Fibroblast of the aortic adventitia (primary cell): ENCODE measurements around the gene DUSP16. TPM values are rescaled to one million over a fixed set of nuclear protein-coding genes. Genes with fewer than 3 reads are reported as not detected.
A peak's percentile ranks its signal among the peaks of the same experiment; 100 is the strongest.

Source experiments
- DNase-seq: peaks from one replicate; pipeline ENCODE4 v3.0.0-alpha.2; 2010; ENCODE audit warnings: low read depth
- H3K4me3 ChIP-seq: 2 replicates; pipeline ENCODE4 v1.5.1; 2011; ENCODE audit warnings: low read depth, mild to moderate bottlenecking, control low read depth, low read length, moderate library complexity
- total RNA-seq: library from RNA; depleted of rRNA; stranded (reverse); fragments of >200 nt; gene quantifications from 2 replicates; pipeline ENCODE4 v1.2.3, GENCODE V29; 2012; ENCODE audit warnings: low replicate concordance
- TF ChIP-seq, protein P1 (sequence below): IDR thresholded peaks from 2 replicates; pipeline ENCODE4 v1.5.1; 2011; ENCODE audit warnings: mild to moderate bottlenecking, low read length, control low read depth, inconsistent platforms; ENCODE audit not compliant: insufficient read depth

The DUSP16 gene
- total RNA-seq, 1 donor, result 6.8 TPM

DNA sequence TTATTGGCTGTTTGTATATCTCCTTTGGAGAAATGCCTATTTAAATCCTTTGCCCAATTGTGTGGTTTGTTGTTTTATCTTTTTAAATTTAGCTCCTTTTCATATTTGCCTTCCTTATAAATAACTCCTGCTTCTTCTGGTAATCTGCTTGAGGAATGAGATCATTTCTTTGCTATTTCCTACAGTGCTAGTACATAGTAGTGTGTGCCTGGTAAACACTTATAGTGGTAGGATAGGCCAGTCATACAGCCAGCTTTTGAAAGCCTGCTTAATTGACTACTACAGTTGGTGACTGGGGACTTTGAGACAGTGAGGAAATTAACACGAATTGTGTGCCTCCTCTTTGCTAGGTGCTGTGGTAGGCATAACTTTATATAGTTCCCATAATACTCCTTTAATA, 137.0 kb downstream of the DUSP16 start:
- TF ChIP-seq, protein P1, sequence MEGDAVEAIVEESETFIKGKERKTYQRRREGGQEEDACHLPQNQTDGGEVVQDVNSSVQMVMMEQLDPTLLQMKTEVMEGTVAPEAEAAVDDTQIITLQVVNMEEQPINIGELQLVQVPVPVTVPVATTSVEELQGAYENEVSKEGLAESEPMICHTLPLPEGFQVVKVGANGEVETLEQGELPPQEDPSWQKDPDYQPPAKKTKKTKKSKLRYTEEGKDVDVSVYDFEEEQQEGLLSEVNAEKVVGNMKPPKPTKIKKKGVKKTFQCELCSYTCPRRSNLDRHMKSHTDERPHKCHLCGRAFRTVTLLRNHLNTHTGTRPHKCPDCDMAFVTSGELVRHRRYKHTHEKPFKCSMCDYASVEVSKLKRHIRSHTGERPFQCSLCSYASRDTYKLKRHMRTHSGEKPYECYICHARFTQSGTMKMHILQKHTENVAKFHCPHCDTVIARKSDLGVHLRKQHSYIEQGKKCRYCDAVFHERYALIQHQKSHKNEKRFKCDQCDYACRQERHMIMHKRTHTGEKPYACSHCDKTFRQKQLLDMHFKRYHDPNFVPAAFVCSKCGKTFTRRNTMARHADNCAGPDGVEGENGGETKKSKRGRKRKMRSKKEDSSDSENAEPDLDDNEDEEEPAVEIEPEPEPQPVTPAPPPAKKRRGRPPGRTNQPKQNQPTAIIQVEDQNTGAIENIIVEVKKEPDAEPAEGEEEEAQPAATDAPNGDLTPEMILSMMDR, result no peak
- no peak overlapping the region for H3K4me3 ChIP-seq
- DNase-seq, result peak; percentile 48

DNA sequence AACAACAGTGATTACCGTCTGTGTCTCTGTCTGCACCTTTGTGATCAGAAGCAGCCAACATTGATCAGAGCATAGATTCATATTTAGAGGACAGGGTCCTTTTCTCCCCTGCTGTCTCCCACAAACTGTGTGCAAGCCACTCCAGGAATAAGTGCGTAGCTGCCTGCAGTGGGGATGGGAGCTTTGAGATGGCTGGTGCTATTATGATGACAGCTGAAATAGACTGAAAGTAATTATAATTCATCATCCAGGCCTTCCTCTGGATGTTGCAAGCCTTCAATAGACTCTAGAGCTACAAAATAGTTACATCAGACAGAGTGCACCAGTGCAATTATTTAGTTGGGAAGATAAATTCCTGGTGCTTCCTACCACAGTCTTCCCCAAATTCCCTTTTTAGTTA, 137.7 kb downstream of the DUSP16 start:
- DNase-seq, result no peak
- TF ChIP-seq, protein P1, result no peak
- H3K4me3 ChIP-seq, result no peak overlapping the region

Other genes with a start within 250 kb of the DUSP16 start
- 2.1 and 10.9 TPM in 2 replicates for gene MANSC1, start 212.6 kb downstream of the DUSP16 start, total RNA-seq
- 6.5 and 18.3 TPM in 2 replicates for gene BORCS5, start 205.8 kb downstream of the DUSP16 start, total RNA-seq
- gene CREBL2, start 49.0 kb upstream of the DUSP16 start, total RNA-seq, result 44.6 and 49.9 TPM in 2 replicates
- gene GPR19, start 133.3 kb upstream of the DUSP16 start, total RNA-seq, result 1.2 and 2.4 TPM in 2 replicates
- gene CDKN1B, start 154.5 kb upstream of the DUSP16 start, total RNA-seq, result 28.4 and 41.2 TPM in 2 replicates
- 3.6 and 9.2 TPM in 2 replicates for gene APOLD1, start 222.8 kb upstream of the DUSP16 start, total RNA-seq